Uterus (tissue), 4 donors: ENCODE measurements around the gene PAWR. TPM values are rescaled to one million over a fixed set of nuclear protein-coding genes. Genes with fewer than 3 reads are reported as not detected.

ENCODE experiments used
- DNase-seq, 2 donors: peaks; one replicate each; pipeline ENCODE4 v3.0.0-alpha.2; 2019 to 2020
- H3K27ac ChIP-seq, 2 donors: fragments of 200-600 bp; sonication (generic); 1 replicate in 1 of 2; 2 replicates in 1 of 2; pipeline ENCODE4 v1.5.1; 2016 to 2018
- H3K27me3 ChIP-seq, 2 donors: fragments of 200-600 bp; sonication (generic); one replicate each; pipeline ENCODE4 v1.5.1; 2018 to 2019; ENCODE audit warnings: control low read depth in 1 of 2
- H3K36me3 ChIP-seq, 2 donors: fragments of 200-600 bp; sonication (generic); one replicate each; pipeline ENCODE4 v1.5.1; 2019; ENCODE audit warnings: control low read depth in 1 of 2
- H3K4me1 ChIP-seq, 2 donors: fragments of 200-600 bp; sonication (generic); one replicate each; pipeline ENCODE4 v1.5.1; 2018 to 2019; ENCODE audit warnings: control low read depth in 1 of 2
- H3K4me3 ChIP-seq, 2 donors: fragments of 200-600 bp; sonication (generic); 1 replicate in 1 of 2; 2 replicates in 1 of 2; pipeline ENCODE4 v1.5.1; 2018 to 2019; ENCODE audit warnings: mild to moderate bottlenecking in 1 of 2
- H3K9me3 ChIP-seq, 2 donors: fragments of 200-600 bp; sonication (generic); one replicate each; pipeline ENCODE4 v1.5.1; 2019; ENCODE audit warnings: control low read depth in 1 of 2
- POLR2A ChIP-seq, 2 donors: fragments of 450-650 bp; IDR thresholded peaks; one replicate each; pipeline ENCODE4 v1.6.1; 2016; ENCODE audit warnings: antibody characterized with exemption in 2 of 2, mild to moderate bottlenecking in 1 of 2, moderate library complexity in 1 of 2
- intact Hi-C: fragments of 100-400 bp; cut with DNase I; formaldehyde crosslinking; loops from one replicate; pipeline ENCODE4 v1.15.1; 2023; ENCODE audit warnings: low total_unique reads
- total RNA-seq, 4 donors: library from RNA; depleted of rRNA in 3 of 4; stranded (reverse); fragments of >200 nt in 3 of 4; gene quantifications; one replicate each; pipeline versions ENCODE4 v1.1.0 to v1.2.4, GENCODE V29; 2014 to 2023
- TF ChIP-seq, protein P1 (sequence below), 4 experiments: fragments of 200-600 bp in 2 of 4; fragments of 450-650 bp in 2 of 4; sonication (generic) in 2 of 4; IDR thresholded peaks; one replicate each; pipeline ENCODE4 v1.5.1; 2016 to 2019; ENCODE audit warnings: antibody characterized with exemption in 4 of 4, mild to moderate bottlenecking in 2 of 4, moderate library complexity in 1 of 4
- donor health status: DM: yes; HTN: yes; CAD: no.

The PAWR gene
- total RNA-seq, 4 donors from 2014 or later: 54.1 to 144 (median 73.1) TPM

DNA sequence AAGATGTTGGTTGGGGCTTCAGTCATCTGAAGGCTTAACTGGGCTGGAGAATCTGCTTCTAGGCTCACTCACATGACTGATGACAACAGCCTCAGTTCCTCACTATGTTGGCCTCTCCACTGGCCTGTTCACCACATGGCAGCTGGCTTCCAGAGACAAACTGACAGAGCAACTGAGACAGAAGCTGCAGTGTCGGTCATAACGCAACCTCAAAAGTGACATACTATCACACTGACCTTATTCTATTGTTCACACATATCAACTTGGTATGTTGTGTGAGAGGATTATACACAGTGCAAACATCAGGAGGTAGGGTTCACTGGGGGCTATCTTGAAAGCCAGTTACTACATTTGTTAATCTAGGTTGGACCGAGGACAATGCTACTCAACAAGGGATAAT lies 92.9 kb downstream of the PAWR start:
- Histone ChIP-seq H3K9me3 (no peaks in the 10 kb centered on the region), H3K27me3 (no peaks in the 10 kb centered on the region), H3K36me3 (no peaks in the 10 kb centered on the region), H3K27ac (no peak overlapping the region), H3K4me3 (no peak overlapping the region), H3K4me1 (no peaks in the 10 kb centered on the region)
- intact Hi-C loops: no loop called here
- TF ChIP-seq, protein P1, sequence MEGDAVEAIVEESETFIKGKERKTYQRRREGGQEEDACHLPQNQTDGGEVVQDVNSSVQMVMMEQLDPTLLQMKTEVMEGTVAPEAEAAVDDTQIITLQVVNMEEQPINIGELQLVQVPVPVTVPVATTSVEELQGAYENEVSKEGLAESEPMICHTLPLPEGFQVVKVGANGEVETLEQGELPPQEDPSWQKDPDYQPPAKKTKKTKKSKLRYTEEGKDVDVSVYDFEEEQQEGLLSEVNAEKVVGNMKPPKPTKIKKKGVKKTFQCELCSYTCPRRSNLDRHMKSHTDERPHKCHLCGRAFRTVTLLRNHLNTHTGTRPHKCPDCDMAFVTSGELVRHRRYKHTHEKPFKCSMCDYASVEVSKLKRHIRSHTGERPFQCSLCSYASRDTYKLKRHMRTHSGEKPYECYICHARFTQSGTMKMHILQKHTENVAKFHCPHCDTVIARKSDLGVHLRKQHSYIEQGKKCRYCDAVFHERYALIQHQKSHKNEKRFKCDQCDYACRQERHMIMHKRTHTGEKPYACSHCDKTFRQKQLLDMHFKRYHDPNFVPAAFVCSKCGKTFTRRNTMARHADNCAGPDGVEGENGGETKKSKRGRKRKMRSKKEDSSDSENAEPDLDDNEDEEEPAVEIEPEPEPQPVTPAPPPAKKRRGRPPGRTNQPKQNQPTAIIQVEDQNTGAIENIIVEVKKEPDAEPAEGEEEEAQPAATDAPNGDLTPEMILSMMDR (IDR thresholded peaks at IDR 0.05): no peak
- no peak for DNase-seq

DNA sequence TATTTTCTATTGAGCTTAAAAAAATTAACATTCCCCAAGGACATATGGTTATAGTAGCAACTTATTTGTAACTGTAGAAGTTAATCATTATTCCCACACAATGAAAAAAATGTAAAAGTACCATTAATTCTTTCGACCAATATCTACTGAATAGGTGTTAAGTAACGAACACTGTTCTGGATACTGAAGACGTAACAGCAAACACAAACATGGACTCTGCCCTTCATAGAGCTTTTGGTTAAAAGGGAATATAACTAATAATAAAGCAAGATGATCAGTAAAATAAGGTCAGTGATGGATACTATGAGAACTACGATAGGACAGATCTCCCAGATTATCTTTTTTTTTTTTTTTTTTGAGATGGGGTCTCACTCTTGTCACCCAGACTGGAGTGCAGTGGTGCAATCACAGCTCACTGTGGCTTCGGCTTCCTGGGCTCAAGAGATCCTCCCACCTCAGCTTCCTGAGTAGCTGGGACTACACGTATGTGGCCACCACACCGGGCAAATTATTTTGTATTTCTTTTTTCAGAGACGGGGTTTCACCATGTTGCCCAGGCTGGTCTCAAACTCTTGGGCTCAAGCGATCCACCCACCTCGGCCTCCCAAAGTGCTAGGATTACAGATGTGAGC lies 93.9 kb downstream of the PAWR start:
- no peaks in the 10 kb centered on the region for H3K36me3 ChIP-seq
- H3K4me3 ChIP-seq: no peak overlapping the region
- H3K4me1 ChIP-seq: no peaks in the 10 kb centered on the region
- no peak for TF ChIP-seq POLR2A (IDR thresholded peaks at IDR 0.05)
- TF ChIP-seq, protein P1 (IDR thresholded peaks at IDR 0.05): no peak
- intact Hi-C loops: no loop called here
- no peaks in the 10 kb centered on the region for H3K9me3 ChIP-seq
- no peak for DNase-seq
- no peaks in the 10 kb centered on the region for H3K27me3 ChIP-seq
- H3K27ac ChIP-seq: no peak overlapping the region

DNA sequence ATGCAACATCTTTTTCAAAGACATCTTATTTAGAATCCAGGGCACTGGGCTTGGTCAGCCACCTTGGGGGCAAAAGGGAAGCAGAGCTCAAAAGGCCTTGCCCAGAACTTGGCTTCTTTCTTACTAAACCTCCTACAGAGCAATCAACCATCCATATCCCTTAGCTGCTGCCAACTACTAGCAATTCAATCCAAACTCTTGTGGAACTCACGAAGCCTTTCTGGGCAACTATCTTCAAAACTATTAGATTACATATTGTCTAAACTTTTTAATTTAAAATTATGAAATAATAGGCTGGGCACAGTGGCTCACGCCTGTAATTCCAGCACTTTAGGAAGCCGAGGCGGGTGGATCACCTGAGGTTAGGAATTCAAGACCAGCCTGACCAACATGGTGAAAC lies 95.5 kb downstream of the PAWR start:
- intact Hi-C loops: no loop called here
- H3K27ac ChIP-seq: no peak overlapping the region

DNA sequence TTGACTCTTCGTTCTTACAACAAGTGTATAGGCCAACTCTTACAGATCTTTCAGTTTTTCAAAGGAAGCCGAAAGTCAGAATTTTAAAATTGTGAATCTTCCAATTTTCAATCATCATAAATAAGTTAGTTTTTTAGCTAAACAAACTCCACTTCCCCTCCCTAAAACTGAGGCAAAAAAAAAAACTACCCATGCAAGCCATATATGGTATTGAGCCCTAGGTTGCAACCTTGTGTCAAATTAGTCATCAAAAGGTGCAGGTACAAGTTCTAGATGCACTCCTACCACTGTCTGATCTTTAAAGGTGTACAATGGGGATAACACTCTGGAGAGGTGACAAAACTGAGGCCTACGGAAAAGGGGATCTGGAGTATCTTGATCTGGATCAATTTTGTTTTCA lies 97.9 kb downstream of the PAWR start:
- Histone ChIP-seq H3K36me3 (no peaks in the 10 kb centered on the region), H3K4me1 (no peaks in the 10 kb centered on the region), H3K27ac (no peak overlapping the region), H3K27me3 (no peaks in the 10 kb centered on the region), H3K4me3 (no peak overlapping the region), H3K9me3 (no peaks in the 10 kb centered on the region)
- DNase-seq: no peak
- intact Hi-C loops: no loop called here
- TF ChIP-seq, protein P1 (IDR thresholded peaks at IDR 0.05): no peak
- no peak for TF ChIP-seq POLR2A (IDR thresholded peaks at IDR 0.05)

More for the DNA sequence above, 95.5 kb downstream of the PAWR start:
- H3K27me3 ChIP-seq: no peaks in the 10 kb centered on the region
- H3K4me1 ChIP-seq: no peaks in the 10 kb centered on the region
- no peak for TF ChIP-seq POLR2A (IDR thresholded peaks at IDR 0.05)
- TF ChIP-seq, protein P1 (IDR thresholded peaks at IDR 0.05): no peak
- no peaks in the 10 kb centered on the region for H3K9me3 ChIP-seq
- DNase-seq: no peak
- no peaks in the 10 kb centered on the region for H3K36me3 ChIP-seq
- no peak overlapping the region for H3K4me3 ChIP-seq

DNA sequence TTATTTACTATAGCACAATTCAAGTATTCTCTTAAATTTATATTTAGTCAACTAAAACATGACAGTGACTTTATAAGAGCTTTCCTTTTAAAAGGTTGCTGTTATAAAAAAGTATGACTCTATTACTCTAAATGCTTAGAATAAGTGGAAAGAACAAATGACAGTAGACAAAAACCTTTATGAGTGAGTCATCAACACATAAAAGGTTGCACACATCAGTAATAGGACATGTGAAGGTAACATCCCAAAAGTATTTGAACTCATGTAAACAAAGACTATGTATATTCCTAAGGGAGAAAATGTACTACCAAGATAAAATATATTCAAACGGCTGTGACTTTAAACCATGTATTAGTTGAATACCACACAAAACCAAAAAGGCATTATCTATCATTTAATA lies 98.8 kb downstream of the PAWR start:
- no peaks in the 10 kb centered on the region for H3K9me3 ChIP-seq
- no peak overlapping the region for H3K4me3 ChIP-seq
- no peaks in the 10 kb centered on the region for H3K27me3 ChIP-seq
- H3K4me1 ChIP-seq: no peaks in the 10 kb centered on the region
- intact Hi-C loops: no loop called here
- no peak for DNase-seq
- TF ChIP-seq, protein P1 (IDR thresholded peaks at IDR 0.05): no peak
- no peak for TF ChIP-seq POLR2A (IDR thresholded peaks at IDR 0.05)
- H3K27ac ChIP-seq: no peak overlapping the region
- no peaks in the 10 kb centered on the region for H3K36me3 ChIP-seq
